Measurements from ENCODE around the gene LLGL2.

GRCh38 chr17:75476752-75477489 lies 48.6 kb upstream of the LLGL2 start:
- TF ChIP-seq POLR2A (IDR thresholded peaks at IDR 0.05; ENCODE audit: extremely low read depth, insufficient read length) (no peak), CTCF (IDR thresholded peaks at IDR 0.05; ENCODE audit: low read depth, low read length) (no peak), MAX (IDR thresholded peaks at IDR 0.05; ENCODE audit: low read depth, low read length) (no peak), MYC (IDR thresholded peaks at IDR 0.05; ENCODE audit: low read depth, low read length) (no peak)

All from NB4 (cell line).